Measurements from ENCODE around the gene PLTP. TPM values are rescaled to one million over a fixed set of nuclear protein-coding genes. Genes with fewer than 3 reads are reported as not detected.

Gene PLTP
- total and polyA plus RNA-seq, 2 of the 13 experiments (the other 11 are each of a cell fraction or from before 2014, with no cell fraction given), result 16.9 to 28.6 TPM

- TF ChIP-seq GATAD2A (CRISPR knock-in tag; IDR thresholded peaks at IDR 0.05) (peak; percentile 74), NFIB (CRISPR knock-in tag; IDR thresholded peaks at IDR 0.05; ENCODE audit: borderline replicate concordance) (no peak), ZNF510 (CRISPR knock-in tag; IDR thresholded peaks at IDR 0.05; ENCODE audit: low read depth) (0 out of 2 replicates have a peak, but pooled peaks have one; percentile 21), POGK (CRISPR knock-in tag; conservative IDR thresholded peaks at IDR 0.05) (0 out of 2 replicates have a peak, but pooled peaks have one; percentile 13), ZMYM3 (CRISPR knock-in tag; IDR thresholded peaks at IDR 0.05) (no peak), JARID2 (CRISPR knock-in tag; IDR thresholded peaks at IDR 0.05; ENCODE audit: insufficient replicate concordance) (no peak), NBN (conservative IDR thresholded peaks at IDR 0.05) (no peak), SIN3A (IDR thresholded peaks at IDR 0.05; ENCODE audit: borderline replicate concordance, low read depth, low read length) (peak; percentile 72; the same call in 1 of the 2 replicates), ZNF773 (CRISPR knock-in tag; IDR thresholded peaks at IDR 0.05; ENCODE audit: borderline replicate concordance) (no peak), ARID5B (CRISPR knock-in tag; IDR thresholded peaks at IDR 0.05) (peak; percentile 37; the same call in 1 of the 2 replicates), ZNF17 (CRISPR knock-in tag; IDR thresholded peaks at IDR 0.05) (no peak), ZNF274 (CRISPR knock-in tag; IDR thresholded peaks at IDR 0.05) (no peak), NCOA2 (CRISPR knock-in tag; IDR thresholded peaks at IDR 0.05) (no peak), ZNF570 (CRISPR knock-in tag; IDR thresholded peaks at IDR 0.05; ENCODE audit: borderline replicate concordance) (no peak), HNRNPUL1 (IDR thresholded peaks at IDR 0.05; ENCODE audit: low read depth, low read length) (no peak), THAP7 (CRISPR knock-in tag; IDR thresholded peaks at IDR 0.05) (no peak), PRMT3 (CRISPR knock-in tag; IDR thresholded peaks at IDR 0.05; ENCODE audit: borderline replicate concordance, low read depth) (no peak), DMAP1 (CRISPR knock-in tag; IDR thresholded peaks at IDR 0.05) (no peak)
- TF ChIP-seq, protein P1, sequence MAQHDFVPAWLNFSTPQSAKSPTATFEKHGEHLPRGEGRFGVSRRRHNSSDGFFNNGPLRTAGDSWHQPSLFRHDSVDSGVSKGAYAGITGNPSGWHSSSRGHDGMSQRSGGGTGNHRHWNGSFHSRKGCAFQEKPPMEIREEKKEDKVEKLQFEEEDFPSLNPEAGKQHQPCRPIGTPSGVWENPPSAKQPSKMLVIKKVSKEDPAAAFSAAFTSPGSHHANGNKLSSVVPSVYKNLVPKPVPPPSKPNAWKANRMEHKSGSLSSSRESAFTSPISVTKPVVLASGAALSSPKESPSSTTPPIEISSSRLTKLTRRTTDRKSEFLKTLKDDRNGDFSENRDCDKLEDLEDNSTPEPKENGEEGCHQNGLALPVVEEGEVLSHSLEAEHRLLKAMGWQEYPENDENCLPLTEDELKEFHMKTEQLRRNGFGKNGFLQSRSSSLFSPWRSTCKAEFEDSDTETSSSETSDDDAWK (CRISPR knock-in tag; IDR thresholded peaks at IDR 0.05), result no peak
- TF ChIP-seq, protein P2, sequence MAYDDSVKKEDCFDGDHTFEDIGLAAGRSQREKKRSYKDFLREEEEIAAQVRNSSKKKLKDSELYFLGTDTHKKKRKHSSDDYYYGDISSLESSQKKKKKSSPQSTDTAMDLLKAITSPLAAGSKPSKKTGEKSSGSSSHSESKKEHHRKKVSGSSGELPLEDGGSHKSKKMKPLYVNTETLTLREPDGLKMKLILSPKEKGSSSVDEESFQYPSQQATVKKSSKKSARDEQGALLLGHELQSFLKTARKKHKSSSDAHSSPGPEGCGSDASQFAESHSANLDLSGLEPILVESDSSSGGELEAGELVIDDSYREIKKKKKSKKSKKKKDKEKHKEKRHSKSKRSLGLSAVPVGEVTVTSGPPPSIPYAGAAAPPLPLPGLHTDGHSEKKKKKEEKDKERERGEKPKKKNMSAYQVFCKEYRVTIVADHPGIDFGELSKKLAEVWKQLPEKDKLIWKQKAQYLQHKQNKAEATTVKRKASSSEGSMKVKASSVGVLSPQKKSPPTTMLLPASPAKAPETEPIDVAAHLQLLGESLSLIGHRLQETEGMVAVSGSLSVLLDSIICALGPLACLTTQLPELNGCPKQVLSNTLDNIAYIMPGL (CRISPR knock-in tag; IDR thresholded peaks at IDR 0.05; ENCODE audit: borderline replicate concordance in 1 of 2, low read depth in 1 of 2), result peak; percentile 68 to 83; a peak in 2 of 4 replicates
Measured at GRCh38 chr20:45933266-45934045, 21.5 kb upstream of the PLTP start (continued).

Data from HepG2 (cell line).